GM19328 (cell line): ENCODE measurements around the gene HES3.

Source experiments
- ATAC-seq: cut with Tn5 transposase; IDR thresholded peaks from one replicate; pipeline ENCODE4 v1.9.1; 2021; ENCODE audit warnings: mild to moderate bottlenecking, moderate library complexity; ENCODE audit not compliant: unreplicated experiment

Gene HES3

GRCh38 chr1:6260961-6261614, 17.1 kb downstream of the HES3 start, which contains the start of gene GPR153:
TSS of gene GPR153 (minus strand) at chr1:6261098. CDS start at chr1:6254905, 6,193 bp downstream.
- ATAC-seq, result peak; percentile 46

GRCh38 chr1:6261615-6261995, 17.6 kb downstream of the HES3 start:
- ATAC-seq, result no peak

GRCh38 chr1:6262555-6263420, 18.8 kb downstream of the HES3 start:
- ATAC-seq, result no peak

DNA sequence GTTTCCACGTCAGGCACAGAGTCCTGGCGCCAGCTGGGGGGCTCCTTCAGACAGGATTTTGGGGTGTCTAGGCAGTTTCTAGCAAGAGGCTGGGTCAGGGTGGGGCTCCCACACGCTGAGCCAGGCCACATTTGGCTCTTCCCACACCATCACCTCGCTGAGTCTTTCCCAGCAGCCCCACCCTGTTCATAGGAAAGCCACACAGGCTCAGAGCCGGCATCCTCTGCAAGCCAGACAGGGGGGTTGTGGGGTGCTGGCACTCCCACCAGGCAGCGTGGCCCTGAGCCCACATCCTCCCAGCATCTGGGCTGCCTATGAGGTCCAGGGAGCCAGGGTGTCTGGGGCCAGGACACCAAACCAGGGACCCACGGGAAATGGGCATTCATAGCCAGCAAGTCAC, 19.7 kb downstream of the HES3 start:
- no peak for ATAC-seq

- ATAC-seq, result no peak
Measured at GRCh38 chr1:6265151-6265550, 21.2 kb downstream of the HES3 start.

GRCh38 chr1:6266641-6267040, 22.7 kb downstream of the HES3 start:
- no peak for ATAC-seq

- no peak for ATAC-seq
Measured at GRCh38 chr1:6267686-6268322, 23.8 kb downstream of the HES3 start.

DNA sequence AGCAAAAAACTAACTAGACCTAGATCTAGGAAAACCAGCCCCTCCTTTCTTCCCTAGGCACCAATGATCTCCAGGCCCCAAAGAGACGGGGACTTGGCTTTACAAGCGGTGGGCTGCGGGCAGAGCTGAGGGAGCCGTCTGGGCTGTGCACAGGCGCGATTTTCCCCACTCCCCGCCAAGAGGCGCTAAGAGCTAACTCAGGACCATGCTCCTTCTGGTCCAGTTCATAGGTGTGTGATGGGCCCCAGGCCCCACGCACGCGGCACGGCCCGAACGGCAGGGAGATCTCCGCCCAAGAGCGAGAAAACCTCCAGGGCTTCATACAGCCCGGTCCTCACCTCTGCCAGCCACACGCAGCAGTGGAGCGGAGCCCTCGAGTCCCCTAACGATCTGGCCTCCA, 24.4 kb downstream of the HES3 start:
- ATAC-seq, result no peak

- no peak for ATAC-seq
Measured at GRCh38 chr1:6269296-6269695, 25.3 kb downstream of the HES3 start.

- ATAC-seq, result no peak
Measured at GRCh38 chr1:6269720-6270400, 25.9 kb downstream of the HES3 start.

DNA sequence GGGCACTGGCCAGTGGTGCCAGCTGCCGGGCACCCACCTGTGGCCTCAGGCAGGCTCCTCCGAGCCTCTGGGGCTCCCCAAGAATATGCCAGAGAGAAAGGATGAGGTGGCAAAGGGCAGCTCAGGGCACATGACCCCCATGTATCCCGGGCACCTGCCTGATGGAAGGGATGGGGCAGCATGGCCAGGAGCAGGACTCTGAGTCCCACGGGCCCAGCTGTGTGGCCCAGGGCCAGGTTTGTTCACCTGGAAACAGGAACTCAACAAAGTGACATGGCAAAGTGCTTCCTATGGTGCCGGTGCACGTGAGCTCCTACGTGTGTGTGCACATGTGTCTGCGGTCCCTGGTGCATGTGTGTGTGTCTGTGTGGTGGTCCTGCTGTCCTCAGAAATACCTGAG, 26.4 kb downstream of the HES3 start:
- ATAC-seq, result no peak

DNA sequence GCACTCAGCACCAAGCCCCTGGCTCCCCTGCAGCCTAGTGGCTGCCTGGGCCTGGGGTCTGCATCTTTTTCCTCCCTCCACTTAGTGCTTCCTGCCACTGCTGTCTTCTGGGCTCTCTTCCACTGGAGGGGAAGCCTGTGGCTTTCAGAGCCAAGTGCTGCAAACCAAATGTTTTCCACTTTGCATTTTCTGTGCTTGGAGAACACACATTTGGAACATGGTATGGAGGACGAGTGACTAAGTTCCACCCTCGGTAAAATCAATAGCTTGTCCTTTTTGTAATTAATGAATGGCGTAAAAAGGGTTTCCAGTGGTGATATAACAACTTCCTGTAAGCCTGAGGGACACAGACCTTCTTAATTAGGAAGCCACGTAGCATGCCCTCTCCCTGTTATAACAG, 27.0 kb downstream of the HES3 start:
- no peak for ATAC-seq

DNA sequence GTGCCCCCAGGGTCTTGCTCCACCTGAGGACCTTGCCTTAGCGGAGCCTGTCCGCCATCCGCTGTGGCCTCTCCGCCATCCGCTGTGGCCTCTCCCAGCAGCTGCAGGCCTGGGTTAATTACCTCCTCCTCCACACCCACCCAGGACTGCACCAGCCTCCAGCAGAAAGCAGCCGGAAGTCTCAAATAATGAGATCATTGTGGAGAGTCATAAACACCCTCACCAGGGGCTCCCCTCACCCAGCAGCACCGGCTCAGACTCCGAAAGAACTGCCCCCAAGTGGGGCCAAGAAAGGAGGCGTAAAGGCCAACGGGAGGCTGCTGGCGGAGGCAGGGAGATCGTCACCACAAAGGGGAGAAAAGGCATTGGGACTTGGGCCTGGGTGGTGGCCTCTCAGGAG, 27.6 kb downstream of the HES3 start:
- ATAC-seq, result no peak

DNA sequence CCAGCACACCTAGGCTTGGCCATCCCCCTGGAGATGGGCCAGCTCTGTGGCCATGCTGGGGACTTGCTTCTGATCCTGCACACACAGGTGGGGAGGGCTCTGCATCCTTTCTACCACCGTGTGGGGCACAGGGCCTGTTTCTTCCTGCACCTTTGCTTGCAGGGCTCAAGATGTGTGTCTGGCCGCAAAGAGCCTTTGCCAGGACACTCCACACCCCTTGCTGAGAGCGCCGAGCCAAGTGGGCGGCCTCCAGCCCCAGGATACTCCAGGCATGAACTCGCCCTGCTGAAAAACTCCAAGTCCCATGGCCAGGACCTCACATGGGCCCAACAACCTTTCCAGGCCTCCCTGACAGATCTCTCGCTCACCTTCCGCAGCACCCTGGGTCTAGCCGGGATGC, 28.5 kb downstream of the HES3 start:
- ATAC-seq, result no peak

- ATAC-seq, result no peak
Measured at GRCh38 chr1:6272868-6273267, 28.9 kb downstream of the HES3 start.

GRCh38 chr1:6273380-6273891, 29.5 kb downstream of the HES3 start:
- no peak for ATAC-seq

GRCh38 chr1:6274102-6274501, 30.1 kb downstream of the HES3 start:
- ATAC-seq, result no peak

- ATAC-seq, result no peak
Measured at GRCh38 chr1:6274622-6275139, 30.7 kb downstream of the HES3 start.

- no peak for ATAC-seq
Measured at GRCh38 chr1:6275826-6276782, 32.1 kb downstream of the HES3 start.
